AG09309 (cell line): ENCODE data around the gene ELAVL1.

Experiments used
- DNase-seq: peaks from one replicate; pipeline ENCODE4 v3.0.0-alpha.2; 2010; ENCODE audit warnings: low read depth
- H3K4me3 ChIP-seq: 2 replicates; pipeline ENCODE4 v1.5.1; 2011; ENCODE audit warnings: mild to moderate bottlenecking, low read depth, low read length, moderate library complexity; ENCODE audit not compliant: control insufficient read depth
- TF ChIP-seq, protein P1 (sequence below): IDR thresholded peaks from 2 replicates; pipeline ENCODE4 v1.5.1; 2011; ENCODE audit warnings: mild to moderate bottlenecking, low read depth, low read length, inconsistent platforms; ENCODE audit not compliant: insufficient read depth, control insufficient read depth; ENCODE audit errors: missing control alignments

Gene ELAVL1

DNA sequence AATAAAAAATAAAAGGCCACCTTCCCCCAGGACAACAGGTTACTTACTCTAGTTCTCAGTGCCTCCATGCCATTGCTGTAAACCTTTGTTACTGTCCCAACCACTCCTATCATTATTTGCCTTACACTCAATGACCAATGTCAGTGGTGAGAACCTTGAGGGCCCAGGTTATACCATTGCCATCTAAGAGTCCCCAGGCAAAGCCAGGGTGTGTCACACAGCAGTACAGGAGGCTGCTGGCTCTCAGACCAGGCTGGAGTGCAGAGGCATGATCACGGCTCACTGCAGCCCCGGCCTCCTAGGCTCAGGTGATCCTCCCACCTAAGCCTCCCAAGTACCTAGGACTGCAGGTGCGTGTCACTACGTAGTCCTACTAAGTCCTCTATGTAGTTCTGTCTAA, 6.1 kb downstream of the ELAVL1 start:
- no peak for DNase-seq

DNA sequence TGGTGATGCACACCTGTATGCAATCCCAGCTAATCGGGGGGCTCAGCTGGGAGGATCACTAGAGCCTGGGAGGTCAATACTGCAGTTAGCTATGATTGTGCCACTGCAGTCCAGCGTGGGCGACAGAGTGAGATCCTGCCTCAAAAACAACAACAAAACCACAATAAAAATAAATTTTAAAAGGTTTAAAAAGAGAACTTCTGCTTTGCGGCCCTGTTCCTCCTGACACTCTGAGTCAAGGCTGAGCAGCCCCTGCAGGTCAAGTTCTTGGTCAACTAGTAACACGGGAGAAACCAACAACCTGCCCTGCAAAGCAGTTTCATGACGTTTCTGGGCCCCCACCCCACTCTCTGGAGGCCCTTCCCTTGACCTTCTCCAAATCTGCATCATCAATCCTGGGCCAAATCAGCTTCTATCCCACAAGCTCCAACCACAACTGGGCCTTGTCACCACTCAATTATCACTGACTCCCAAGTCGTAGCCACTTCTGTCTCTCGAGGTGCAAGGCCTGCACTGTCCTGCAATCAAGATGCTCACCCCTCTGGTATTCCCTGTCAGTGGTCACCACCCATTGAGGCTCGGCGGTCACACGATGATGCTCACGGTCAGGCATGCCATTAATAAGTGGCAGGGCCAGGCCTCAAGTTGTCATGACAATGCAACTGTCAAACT, 7.5 kb downstream of the ELAVL1 start:
- no peak overlapping the region for H3K4me3 ChIP-seq
- TF ChIP-seq, protein P1, sequence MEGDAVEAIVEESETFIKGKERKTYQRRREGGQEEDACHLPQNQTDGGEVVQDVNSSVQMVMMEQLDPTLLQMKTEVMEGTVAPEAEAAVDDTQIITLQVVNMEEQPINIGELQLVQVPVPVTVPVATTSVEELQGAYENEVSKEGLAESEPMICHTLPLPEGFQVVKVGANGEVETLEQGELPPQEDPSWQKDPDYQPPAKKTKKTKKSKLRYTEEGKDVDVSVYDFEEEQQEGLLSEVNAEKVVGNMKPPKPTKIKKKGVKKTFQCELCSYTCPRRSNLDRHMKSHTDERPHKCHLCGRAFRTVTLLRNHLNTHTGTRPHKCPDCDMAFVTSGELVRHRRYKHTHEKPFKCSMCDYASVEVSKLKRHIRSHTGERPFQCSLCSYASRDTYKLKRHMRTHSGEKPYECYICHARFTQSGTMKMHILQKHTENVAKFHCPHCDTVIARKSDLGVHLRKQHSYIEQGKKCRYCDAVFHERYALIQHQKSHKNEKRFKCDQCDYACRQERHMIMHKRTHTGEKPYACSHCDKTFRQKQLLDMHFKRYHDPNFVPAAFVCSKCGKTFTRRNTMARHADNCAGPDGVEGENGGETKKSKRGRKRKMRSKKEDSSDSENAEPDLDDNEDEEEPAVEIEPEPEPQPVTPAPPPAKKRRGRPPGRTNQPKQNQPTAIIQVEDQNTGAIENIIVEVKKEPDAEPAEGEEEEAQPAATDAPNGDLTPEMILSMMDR, result no peak
- no peak for DNase-seq

More for the DNA sequence above, 6.1 kb downstream of the ELAVL1 start:
- TF ChIP-seq, protein P1, result no peak
- no peak overlapping the region for H3K4me3 ChIP-seq

DNA sequence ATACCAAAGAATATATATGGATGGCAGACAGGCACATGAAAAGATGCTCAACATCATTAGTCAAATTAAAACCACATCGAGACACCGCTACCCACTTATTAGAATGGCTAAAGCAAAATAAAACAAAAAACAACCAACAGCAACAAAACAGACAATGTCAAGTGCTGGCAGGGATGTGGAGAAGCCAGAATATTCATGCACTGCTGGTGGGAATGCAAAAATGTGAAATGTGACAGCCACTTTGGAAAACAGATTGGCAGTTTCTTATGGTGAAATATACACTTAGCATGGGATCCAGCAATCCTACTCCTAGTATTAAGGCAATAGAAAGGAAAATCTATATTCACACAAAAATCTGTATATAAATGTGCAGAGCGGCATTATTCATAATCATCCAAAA, 8.6 kb downstream of the ELAVL1 start:
- TF ChIP-seq, protein P1, result no peak
- H3K4me3 ChIP-seq, result no peak overlapping the region
- DNase-seq, result no peak

DNA sequence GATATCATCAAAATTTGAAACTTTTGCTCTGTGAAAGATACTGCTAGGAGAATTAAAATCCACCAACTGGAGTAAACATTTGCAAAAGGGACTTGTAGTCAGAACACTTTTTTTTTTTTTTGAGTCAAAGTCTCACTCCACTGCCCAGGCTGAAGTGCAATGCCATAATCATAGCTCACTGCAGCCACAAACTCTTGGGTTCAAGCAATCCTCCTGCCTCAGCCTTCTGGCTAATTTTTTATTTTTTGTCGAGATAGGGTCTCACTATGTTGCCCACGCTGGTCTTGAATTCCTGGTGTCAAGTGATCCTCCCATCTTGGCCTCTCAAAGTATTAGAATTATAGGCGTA, 9.7 kb downstream of the ELAVL1 start:
- no peak overlapping the region for H3K4me3 ChIP-seq
- DNase-seq, result no peak
- TF ChIP-seq, protein P1, result no peak

DNA sequence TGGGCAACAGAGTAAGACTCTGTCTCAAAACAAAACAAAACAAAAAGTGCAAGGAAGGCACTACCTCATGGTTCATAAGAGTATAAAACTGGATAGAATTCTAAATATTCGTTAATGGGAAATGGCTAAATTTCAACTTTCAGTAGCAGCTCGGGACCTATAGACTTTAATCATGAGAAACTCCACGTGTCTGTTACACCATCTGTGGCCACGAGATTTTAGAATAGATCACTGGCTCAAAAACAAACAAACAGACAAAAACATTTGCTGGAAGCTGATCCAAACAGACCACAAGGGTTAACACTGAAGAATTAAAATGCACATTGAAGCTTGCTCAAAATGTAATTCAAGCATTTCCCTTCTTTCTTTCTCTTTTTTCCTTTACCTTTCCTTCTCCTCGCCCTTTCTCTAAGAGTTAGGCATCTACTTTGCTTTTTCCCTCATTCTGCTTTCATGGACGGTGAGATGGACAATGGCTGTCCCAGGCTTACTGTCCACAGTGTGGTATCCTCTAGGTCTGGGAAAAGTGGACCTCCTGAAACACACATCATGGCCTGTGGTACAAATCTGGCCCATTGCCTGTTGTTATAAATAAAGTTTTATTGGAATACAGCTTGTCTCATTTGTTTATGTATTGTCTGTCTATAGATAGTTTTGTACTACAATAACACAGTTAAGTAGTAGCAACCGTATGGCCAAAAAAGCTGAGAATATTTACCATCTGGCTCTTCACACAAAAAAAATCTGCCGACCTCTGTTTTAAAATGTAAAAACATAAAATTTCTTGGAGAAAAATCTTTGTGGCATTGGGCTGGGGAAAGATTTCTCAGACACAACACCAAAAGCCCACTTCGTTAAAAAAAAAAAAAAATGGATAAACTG, 10.3 kb downstream of the ELAVL1 start:
- DNase-seq, result no peak
- H3K4me3 ChIP-seq, result no peak overlapping the region
- TF ChIP-seq, protein P1, result no peak

DNA sequence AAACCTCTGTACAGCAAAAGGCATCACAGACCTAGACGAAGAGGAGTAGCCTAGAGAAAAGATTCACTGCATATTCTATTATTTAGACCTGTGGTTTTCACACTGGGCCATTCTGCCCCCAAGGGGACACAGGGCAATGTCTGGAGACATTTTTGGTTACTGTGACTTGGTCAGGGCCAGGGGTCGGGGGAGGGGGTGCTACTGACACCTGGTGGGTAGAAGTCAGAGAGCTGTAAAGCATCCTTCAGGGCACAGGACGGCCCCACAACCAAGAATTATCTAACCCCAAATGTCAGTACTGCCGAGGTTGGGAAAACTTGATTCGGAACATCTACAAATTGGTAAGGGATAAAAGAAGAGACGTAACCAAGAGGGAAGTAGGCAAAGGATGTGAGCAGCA, 11.3 kb downstream of the ELAVL1 start:
- TF ChIP-seq, protein P1, result no peak

More for the DNA sequence above, 11.3 kb downstream of the ELAVL1 start:
- no peak overlapping the region for H3K4me3 ChIP-seq
- DNase-seq, result no peak
